ENCODE results near the gene EML1.

EML1 gene

GRCh38 chr14:99803803-99804202 is 10.6 kb downstream of the EML1 start:
- no peak for DNase-seq (ENCODE audit: low read depth)

DNA sequence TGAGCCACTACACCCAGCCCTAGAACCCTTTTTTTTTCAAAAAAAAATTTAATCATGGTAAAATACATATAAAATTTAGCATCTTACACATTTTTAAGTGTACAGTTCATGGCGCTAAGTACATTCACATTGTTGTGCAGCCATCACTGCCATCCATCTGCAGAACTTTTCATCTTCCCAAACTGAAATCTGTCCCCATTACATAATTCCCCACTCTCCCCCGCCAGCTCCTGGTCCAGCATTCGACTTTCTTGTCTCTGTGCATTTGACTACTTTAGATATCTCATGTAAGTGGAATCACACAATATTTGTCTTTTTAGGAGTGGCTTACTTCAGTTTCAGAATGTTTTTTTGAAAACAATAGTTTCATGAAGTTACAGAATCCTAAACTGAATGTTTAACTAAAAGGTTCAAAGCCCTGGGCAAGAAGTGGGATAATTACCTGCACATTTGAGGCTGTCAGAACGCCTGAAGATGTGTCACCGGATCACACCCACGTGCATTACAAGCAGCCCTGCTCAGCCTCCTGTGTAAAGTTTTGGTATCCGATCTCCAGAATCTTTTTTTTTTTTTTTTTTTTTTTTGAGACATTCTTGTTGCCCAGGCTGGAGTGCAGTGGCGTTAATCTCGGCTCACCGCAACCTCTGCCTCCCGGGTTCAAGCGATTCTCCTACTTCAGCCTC is 12.7 kb downstream of the EML1 start:
- DNase-seq (ENCODE audit: low read depth) = no peak

GRCh38 chr14:99806836-99807235 is 13.6 kb downstream of the EML1 start:
- DNase-seq (ENCODE audit: low read depth) = no peak

GRCh38 chr14:99807413-99808153 is 14.4 kb downstream of the EML1 start:
- DNase-seq (ENCODE audit: low read depth) = no peak

- no peak for DNase-seq (ENCODE audit: low read depth)
Observed at GRCh38 chr14:99808154-99808505, 14.9 kb downstream of the EML1 start.

DNA sequence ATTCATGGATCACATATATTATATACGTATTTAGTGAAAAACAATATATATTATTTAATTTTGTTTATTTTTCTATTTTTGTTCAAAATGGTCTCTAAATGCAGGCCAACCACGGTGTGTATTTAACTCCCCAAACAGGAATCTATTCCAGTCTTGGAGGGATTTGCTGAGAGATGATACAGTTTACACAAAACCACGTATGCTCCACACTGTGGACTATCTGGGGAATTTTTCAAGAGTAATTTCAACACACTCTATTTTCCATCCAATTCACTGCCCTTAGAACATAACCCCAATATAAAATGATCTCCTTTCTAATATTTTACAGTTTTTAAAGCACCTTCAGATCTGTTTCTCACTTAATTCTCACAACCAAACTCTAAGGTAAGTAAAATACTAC is 15.3 kb downstream of the EML1 start:
- DNase-seq (ENCODE audit: low read depth) = no peak

DNA sequence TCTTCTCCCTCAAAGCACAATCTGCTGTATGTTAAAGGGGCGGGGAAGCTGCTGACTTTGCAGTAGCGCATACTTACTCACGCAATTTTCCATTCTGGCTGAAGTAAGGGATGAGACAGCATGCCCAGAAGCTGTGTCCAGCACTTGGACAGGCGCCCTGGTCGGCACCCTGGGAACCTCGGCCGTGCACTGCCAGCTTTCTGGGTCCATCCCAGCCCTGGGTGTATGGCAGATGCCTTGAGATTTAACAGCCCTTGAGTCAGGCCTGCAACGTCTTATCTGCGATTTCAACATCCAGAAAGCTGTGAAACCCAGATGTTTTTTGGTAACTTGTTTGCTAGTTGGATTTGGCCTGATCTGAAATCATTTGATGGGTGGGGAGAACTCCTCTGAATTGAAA is 16.1 kb downstream of the EML1 start:
- no peak for DNase-seq (ENCODE audit: low read depth)

- DNase-seq (ENCODE audit: low read depth) = no peak
Observed at GRCh38 chr14:99809859-99810558, 16.8 kb downstream of the EML1 start.

DNA sequence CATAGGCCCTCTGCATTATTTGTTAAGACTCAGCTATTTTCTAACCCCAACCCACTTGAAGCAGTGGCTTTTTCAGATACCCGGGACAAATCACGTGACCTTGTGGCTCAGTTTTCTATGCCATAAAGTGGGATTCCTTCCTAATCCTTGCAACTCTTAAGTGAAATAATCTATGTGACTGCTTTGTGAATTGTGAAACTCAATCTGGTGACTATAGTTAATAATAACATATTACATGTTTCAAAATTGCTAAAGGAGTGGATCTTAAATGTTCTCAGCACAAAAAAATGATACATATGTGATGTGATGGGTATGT is 17.3 kb downstream of the EML1 start:
- no peak for DNase-seq (ENCODE audit: low read depth)

DNA sequence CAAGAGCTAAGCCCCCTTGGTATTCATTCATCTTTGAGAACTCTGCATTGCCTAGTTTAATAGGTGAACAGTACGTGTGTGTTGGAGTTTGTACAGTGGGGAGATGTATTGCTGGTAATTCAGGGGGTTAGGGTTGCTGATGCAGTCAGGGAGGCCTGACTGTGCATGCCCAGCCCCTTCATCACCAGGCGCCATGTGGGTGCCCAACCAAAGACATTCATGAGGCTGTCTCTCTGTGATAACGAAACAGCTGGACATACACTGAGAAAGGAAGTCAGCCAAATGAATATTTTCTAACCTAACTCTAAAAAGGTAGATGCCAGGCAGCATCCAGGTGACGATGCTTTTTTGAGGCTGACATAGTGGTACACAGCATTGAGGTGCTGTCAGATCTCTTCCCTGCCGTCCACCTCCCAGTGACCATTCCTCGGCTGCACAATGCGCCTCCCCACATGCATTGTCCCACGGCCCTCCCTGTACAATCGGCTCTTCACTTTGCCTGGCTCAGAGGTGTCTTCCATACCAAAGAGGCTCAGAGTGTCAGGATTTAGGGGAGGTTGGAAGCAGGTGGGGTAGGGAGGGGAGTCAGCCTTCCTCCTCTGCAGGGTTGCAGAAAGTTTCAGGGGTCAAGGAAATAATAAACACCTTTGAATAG is 19.0 kb downstream of the EML1 start:
- DNase-seq (ENCODE audit: low read depth) = no peak

- DNase-seq (ENCODE audit: low read depth) = no peak
Observed at GRCh38 chr14:99812892-99813291, 19.7 kb downstream of the EML1 start.

- no peak for DNase-seq (ENCODE audit: low read depth)
Observed at GRCh38 chr14:99815696-99816095, 22.5 kb downstream of the EML1 start.

DNA sequence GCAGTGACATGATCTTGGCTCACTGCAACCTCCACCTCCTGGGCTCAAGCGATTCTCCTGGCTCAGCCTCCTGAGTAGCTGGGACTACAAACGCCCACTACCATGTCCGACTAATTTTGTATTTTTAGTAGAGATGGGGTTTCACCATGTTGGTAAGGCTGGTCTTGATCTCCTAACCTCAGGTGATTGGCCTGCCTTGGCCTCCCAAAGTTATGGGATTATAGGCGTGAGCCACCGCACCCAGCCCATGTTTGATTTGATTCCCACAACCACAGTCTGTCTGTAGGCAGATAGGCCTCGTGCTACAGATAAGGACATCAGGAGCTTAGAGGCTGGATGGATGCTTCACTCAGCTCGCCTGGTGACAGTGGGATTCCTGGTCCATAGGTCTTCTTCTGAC is 23.0 kb downstream of the EML1 start:
- no peak for DNase-seq (ENCODE audit: low read depth)

DNA sequence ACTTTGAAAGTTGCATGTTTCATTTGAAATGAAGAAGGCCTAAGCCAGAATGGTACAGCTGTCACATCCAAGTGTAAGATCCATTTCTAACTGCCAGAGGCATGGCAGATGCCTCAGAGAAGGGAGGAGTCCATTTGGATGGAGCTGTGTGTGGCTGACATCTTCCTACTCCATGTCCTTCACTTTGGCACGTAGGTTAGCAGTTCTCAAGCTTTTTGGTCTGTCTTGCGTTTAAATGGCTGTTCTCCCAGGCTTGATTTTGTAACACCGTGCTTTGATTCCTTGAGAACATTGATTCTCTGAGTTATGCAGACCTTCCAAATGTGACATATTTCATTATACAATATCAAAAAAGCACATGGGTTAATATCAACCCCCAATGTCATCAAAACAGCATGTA is 23.4 kb downstream of the EML1 start:
- DNase-seq (ENCODE audit: low read depth) = no peak

GRCh38 chr14:99817331-99817730 is 24.1 kb downstream of the EML1 start:
- DNase-seq (ENCODE audit: low read depth) = no peak

DNA sequence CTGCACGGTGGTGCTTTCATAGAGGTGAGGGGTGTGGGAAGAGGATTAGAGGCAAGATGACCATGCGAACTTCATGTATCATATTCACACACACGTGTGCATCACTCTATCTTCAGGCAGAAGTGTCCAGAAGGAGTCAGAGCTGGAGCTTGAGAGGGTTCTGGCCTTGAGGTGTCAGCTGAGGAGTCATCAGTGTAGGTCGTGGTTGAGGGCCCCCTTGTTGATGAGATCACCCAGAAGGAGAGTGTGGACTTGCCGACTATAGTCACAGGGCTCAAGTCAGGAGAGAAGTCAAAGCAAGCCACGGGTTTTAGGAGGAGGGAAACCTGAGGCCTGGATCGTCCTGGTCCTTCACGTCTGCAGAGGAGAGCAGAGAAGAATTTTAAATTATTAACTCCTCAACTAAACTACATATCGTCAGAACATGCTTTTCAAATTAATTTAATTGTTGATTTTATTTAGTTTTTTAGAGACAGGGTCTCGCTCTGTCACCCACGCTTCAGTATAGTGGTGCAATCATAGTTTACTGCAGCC is 25.4 kb downstream of the EML1 start:
- DNase-seq (ENCODE audit: low read depth) = no peak

GRCh38 chr14:99819514-99819913 is 26.3 kb downstream of the EML1 start:
- DNase-seq (ENCODE audit: low read depth) = no peak

DNA sequence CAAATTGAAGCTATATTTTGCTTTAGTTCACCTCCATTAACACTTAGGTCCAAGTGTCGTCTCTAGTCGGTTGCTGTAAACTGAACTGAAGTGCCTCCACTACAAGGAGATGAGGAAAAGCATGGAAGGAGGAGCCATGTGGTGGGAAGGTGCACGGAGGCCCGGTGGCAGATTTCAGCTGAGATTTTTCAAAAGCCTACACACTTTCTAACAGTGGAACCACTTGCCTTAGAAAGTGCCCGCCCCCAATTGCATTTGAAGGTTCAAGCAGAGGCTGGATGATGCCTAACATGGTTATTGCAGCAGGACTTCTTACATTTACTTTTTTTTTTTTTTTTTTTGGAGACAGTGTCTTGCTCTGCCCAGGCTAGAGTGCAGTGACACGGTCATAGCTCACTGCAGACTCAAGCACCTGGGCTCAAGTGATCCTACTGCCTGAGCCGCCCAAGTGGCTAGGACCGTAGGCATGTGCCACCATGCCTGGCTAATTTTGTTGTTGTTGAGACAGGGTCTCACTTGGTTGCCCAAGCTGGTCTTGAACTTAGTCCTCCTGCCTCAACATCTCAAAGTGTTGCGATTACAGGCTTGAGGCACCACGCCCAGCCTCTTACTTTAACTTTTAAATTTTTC is 27.6 kb downstream of the EML1 start:
- DNase-seq (ENCODE audit: low read depth) = no peak

GRCh38 chr14:99821519-99822508 is 28.6 kb downstream of the EML1 start:
- no peak for DNase-seq (ENCODE audit: low read depth)

GRCh38 chr14:99822800-99823455 is 29.7 kb downstream of the EML1 start:
- DNase-seq (ENCODE audit: low read depth) = no peak

Data from stimulated activated CD8-positive, alpha-beta memory T cell treated with anti-CD3 and anti-CD28 coated beads, Interleukin-15, amount 100 ng/mL, for 1 hour (primary cell).